GM10248 (cell line): ENCODE measurements around the gene RUVBL2.
A peak's percentile ranks its signal among the peaks of the same experiment; 100 is the strongest.

Source experiments
- CTCF ChIA-PET: fragments of 300-600 bp; sonication (Branson Sonifier 250); formaldehyde crosslinking; extraction: SDS; loops from one replicate; lab custom pipeline; 2021; ENCODE audit warnings: antibody characterized with exemption; lab: Yijun Ruan, JAX
- POLR2A ChIA-PET: fragments of 350-650 bp; sonication (Branson Sonifier 250); formaldehyde crosslinking; extraction: SDS; loops from one replicate; lab custom pipeline; 2020; ENCODE audit warnings: antibody characterized with exemption; lab: Yijun Ruan, JAX
- DNase-seq: peaks from one replicate; pipeline ENCODE4 v3.0.0; 2012; ENCODE audit errors: extremely low spot score
- TF ChIP-seq, protein P1 (sequence below): IDR thresholded peaks from 2 replicates; pipeline ENCODE4 v1.5.1; 2012; ENCODE audit warnings: mild to moderate bottlenecking, low read depth; ENCODE audit errors: extremely low read depth, missing control alignments, control extremely low read depth

RUVBL2 gene

GRCh38 chr19:49058562-49058961 is 64.9 kb downstream of the RUVBL2 start:
- TF ChIP-seq, protein P1, sequence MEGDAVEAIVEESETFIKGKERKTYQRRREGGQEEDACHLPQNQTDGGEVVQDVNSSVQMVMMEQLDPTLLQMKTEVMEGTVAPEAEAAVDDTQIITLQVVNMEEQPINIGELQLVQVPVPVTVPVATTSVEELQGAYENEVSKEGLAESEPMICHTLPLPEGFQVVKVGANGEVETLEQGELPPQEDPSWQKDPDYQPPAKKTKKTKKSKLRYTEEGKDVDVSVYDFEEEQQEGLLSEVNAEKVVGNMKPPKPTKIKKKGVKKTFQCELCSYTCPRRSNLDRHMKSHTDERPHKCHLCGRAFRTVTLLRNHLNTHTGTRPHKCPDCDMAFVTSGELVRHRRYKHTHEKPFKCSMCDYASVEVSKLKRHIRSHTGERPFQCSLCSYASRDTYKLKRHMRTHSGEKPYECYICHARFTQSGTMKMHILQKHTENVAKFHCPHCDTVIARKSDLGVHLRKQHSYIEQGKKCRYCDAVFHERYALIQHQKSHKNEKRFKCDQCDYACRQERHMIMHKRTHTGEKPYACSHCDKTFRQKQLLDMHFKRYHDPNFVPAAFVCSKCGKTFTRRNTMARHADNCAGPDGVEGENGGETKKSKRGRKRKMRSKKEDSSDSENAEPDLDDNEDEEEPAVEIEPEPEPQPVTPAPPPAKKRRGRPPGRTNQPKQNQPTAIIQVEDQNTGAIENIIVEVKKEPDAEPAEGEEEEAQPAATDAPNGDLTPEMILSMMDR = no peak
- no peak for DNase-seq
- CTCF ChIA-PET = interaction anchor here (1.0 to 1.9 kb wide), 4 partner anchors 24 to 140 kb away, joined by 4 to 7 read pairs (median 4); no protein-coding TSS in a partner anchor
- POLR2A ChIA-PET = interaction anchor here (0.5 kb wide), 1 partner anchor 62 kb away, joined by 3 read pairs; no protein-coding TSS in a partner anchor

GRCh38 chr19:49059053-49059452 is 65.4 kb downstream of the RUVBL2 start:
- DNase-seq = no peak
- POLR2A ChIA-PET = no interaction called here
- CTCF ChIA-PET = interaction anchor here (0.9 to 2.8 kb wide), 4 partner anchors 11 to 140 kb away, joined by 3 to 13 read pairs (median 4); no protein-coding TSS in a partner anchor
- TF ChIP-seq, protein P1 = no peak

DNA sequence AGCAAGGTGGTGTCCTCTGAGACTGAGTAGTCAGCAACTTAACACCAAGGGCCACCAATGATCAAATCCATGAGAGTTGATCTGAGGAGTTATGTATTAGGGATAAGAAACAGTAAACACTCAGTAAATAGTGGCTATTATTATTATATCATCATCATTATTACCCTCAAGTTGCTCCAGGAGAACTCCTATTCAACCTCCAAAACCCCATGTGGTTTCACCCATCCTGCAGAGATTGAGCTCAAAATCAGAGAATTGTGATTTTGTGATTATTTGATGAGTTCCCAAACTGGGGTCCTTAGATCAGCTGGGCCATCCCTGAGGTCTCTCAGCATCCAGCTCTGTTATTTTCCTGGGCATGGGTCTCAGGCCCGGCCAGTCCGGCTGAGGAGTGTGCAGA is 67.3 kb downstream of the RUVBL2 start:
- no peak for DNase-seq
- POLR2A ChIA-PET = no interaction called here
- CTCF ChIA-PET = interaction anchor here (1.0 to 2.8 kb wide), 6 partner anchors 9 to 85 kb away, joined by 3 to 13 read pairs (median 6); partner anchors contain the start of gene KCNA7
- TF ChIP-seq, protein P1 = no peak

DNA sequence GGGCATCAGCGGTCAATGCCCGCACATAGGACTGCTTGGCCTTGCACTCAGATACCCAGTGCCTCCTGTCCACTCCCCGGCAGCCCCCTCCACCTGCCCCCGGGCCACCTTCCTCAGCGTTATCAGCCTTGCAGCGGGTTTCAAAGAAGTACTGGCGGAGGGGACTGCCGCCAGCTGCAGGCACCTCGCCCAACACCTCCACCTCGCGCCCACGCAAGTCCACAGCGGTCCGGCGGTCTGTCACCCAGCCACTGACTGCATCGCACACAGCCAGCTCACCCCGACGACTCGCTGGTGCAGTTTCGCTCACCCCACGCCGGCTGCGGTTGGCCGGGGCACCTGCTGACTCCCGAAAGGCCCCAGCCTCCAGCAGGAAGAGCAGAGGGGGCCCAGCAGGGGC is 67.8 kb downstream of the RUVBL2 start:
- POLR2A ChIA-PET = no interaction called here
- CTCF ChIA-PET = interaction anchor here (1.0 to 2.8 kb wide), 5 partner anchors 9 to 85 kb away, joined by 3 to 13 read pairs (median 7); partner anchors contain the start of gene KCNA7
- TF ChIP-seq, protein P1 = no peak
- DNase-seq = peak; percentile 50

- TF ChIP-seq, protein P1 = no peak
- no peak for DNase-seq
- POLR2A ChIA-PET = no interaction called here
- CTCF ChIA-PET = no interaction called here
Observed at GRCh38 chr19:49064029-49064629, 70.4 kb downstream of the RUVBL2 start.

DNA sequence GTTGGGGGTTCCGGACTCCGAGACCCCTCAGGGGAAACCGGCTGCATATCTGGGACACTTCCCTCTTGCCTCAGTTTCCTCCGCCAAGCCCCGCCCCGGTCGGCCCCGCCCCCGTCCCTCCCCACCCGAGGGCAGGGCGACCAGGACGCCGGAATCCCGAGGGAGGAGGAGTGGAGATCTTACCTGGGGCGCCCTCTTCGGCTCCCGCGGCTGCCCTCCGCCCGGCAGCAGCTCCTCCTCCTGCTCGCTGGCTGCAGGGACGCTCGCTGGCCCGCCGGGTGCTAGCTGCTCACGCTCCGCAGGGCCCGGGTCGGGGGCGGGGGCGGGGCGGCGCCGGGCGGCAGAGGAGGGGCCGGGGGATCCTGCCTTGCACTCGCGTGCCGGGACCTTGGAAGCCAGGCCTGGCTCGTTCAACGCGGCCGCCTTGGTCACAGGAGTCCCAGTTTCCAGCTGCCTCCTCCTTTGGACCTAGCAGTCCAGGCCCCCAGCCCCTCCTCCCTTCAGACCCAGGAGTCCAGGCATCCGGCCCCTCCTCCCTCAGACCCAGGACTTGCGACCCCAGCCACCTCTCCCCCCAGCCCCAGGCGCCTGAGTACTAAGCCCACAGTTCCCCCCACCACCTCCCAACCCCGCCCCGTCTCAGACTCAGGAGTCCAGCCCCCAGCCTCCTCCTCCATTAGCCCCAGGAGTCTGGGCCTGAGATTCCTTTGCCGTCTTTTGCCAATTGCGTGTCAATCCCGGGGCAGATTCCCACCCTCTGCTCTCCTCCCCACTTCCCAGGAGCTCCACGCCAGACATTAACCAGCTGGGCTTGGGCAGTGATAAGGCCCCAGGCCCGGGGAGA is 71.3 kb downstream of the RUVBL2 start, which contains the start of gene NTF4:
Gene NTF4, minus strand, starts transcription at position 51 of the 844 bp plus-strand sequence. CDS start 2,821 bp downstream, outside the sequence.
- DNase-seq = no peak
- TF ChIP-seq, protein P1 = no peak
- ChIA-PET POLR2A (no interaction called here), CTCF (interaction anchor here (1.2 kb wide), 1 partner anchor 9 kb away, joined by 3 read pairs; no protein-coding TSS in a partner anchor)
